Islet precursor cell (in vitro differentiated cells): ENCODE measurements around the gene COG7.
"Not testable (repeated sequence)": the region's sequence is repeated elsewhere in the genome, so short reads cannot be mapped to it uniquely, and the experiment has no call there.

Experiments
- DNase-seq: peaks from one replicate; pipeline ENCODE4 v3.0.0-alpha.2; 2018

COG7 gene

DNA sequence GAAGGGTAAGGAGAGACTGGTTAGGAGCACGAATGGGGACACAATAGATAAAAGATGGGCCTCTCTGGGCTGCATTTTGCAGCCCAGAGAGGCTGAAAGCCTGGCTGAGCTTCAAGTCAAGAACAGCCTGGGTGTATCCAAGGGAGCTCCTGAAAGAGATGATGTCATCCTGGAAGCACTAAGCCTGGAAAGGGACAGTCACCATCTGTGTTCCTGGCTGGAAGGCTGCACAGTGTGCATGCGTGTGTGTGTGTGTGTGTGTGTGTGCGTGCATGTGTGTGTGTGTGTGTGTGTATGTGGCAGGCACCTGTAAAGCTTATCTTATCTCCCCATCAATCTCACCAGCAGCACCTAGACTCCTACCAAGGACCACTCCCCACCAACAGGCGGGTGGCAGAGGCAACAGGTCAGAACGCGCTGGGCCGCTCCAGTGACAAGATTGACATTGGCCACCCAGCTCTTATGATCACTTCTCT, 44.1 kb downstream of the COG7 start:
- peak; percentile 81 for DNase-seq

GRCh38 chr16:23408242-23408822, 44.7 kb downstream of the COG7 start:
- no peak for DNase-seq

GRCh38 chr16:23407436-23408127, 45.4 kb downstream of the COG7 start:
- DNase-seq, result no peak

DNA sequence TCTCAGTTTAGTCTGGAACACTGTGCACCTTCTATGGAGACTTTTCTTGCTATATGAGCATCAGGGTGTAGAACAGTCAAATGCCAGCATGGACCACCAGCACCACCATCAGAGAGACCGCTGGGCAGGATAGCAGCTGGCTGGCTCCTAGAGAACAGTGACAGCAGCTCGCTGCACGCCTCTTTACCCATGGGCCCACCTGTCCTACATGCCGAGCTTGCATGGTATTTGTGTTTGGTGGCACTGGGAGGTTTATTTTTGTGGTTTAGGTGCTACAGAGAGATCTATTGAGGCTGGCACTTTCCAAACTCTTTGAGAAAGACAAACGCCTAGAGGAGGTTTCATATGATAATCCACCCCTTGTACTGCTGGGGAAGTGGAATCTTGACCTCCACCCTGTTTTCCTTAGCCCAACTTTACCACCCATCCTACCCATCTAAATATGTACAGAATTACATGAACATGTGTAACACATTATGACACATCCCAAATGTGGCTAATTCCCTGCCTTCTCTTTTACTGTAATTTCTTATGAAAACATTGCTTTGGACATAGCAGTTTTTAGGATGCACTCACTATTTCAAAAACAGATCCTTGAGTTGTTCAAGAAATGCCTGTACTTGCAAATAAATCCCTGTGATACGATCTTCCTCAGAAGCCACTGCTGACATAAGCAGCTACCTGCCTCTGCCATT, 46.3 kb downstream of the COG7 start:
- no peak for DNase-seq

DNA sequence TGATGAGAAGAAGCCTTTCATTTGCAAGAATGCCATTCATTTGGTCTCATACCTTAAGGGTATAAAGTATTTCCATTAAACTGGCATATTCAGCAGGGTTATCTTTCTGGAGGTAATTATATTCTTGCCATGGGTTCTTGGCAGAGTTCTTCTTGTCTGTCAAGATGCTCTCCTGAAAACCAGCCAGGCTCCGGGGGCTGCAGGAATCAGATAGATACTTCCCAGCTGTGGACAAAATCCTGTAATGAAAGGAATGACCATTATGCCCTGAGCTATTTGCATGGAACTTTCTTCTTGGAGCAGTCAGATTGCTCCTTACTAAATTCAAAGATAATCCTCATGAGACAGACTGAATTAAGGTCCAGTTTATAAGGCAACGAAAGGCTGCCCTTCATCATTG, 47.0 kb downstream of the COG7 start:
- no peak for DNase-seq

DNA sequence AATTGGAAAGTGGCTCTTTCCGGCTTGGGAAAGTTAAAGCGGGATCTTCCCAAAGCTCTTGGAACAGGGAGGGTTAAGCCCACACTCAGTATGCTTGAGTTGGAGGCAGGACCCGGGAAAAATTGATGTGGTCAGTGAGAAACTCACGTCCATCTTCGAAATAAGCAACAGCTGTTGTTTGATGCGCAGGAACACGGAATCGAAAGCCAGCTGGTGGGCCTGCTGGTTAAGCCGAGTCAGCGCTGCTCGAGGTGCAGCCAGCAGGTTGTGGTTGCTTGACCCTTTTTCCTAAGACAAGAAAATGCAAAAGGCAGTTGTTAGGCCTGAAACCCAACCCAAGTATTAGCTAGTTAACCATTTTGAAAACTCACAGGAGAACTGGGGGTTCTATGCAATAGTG, 49.4 kb downstream of the COG7 start:
- no peak for DNase-seq

DNA sequence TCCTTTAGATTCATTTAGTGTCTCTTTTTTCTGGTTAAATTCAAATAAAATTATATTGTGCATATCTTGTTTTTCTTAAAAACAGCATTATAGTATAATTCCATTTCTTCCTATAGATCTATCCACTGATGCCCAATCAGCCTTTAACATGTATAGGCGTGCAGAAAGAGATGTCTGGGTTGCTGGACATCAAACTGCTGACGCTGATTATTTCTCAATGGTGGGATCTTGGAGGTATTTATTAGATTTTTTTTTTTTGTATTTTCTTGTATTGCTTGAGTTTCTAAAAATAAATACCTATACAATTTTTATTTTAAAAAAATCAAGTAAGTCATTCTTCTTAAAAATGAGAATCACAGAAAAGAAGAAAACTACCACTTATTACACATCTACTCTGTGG, 50.9 kb downstream of the COG7 start:
- no peak for DNase-seq

DNA sequence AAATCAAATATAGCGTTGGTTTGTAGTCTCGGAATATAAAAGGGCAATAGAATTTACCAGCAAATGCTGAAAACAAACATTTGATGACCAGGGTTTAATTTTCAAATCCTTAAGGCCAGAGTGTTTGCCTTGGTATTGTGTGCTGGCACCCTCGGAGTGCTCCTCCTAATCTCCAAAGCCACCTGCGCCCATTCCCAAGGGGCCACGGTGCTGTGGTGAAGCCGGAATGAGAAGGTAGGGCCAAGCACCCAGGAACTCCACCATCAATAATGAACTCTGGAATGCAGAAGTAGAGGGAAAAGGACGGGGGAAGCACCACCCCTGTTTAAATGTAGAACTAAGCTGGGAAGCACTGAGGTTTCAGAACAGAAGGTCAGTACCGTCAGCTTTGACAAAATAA, 51.9 kb downstream of the COG7 start:
- DNase-seq, result no peak

DNA sequence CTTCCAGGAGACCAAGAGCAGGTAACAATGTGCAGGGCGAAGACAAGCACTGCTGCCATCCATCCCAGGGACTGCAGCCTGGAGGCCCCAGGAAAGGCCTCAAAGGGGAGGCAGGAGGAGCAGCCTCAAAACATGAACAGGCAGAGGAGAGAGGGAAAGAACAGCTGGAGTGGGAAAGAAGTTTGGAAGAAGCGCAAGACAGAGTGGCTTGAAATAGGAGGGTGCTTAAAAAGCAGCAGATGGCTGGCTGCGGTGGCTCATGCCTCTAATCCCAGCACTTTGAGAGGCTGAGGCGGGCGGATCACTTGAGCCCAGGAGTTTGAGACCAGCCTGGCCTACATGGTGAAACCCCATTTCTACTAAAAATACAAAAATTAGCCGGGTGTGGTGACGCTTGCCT, 52.5 kb downstream of the COG7 start:
- not testable (repeated sequence) for DNase-seq

DNA sequence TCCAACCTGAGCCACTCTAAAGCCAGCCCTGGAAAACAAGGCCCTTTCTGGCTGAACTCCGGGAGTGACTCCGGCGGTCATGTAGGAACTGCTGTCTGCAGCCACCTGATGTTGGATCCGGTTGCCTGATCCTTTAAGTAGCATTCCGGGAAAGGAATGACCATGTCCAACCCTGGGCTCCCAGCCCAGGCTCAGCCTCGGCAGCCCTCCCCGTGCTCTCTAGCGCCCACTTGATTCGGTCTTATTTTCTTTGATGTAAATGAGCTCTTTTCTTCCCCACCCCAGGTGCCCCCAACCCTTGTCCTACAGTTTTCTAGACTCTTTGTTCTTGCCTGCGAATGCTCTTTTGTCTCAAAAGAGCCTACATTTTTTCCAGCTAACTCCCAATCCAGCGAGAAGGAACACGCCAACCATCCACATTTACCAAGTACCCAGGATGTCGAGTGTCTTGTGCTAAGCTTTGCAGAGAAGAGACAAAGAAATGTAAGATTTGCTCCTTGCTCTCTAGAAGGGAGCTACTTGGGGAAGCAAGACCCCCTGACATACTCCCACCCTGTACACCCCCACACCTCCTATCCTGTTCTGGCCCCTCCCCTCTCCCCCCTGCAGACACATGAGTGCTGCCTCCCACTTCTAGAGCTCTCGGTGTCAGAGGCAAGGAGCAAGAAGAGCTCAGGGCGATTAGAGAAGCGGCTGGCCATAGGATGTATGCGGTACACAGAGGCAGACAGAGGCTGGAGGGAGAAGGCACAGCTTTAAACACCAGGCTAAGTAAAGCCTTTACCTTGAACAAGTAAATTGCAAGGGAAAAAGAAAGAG, 53.8 kb downstream of the COG7 start:
- DNase-seq, result peak; percentile 66

- DNase-seq, result no peak
Observed at GRCh38 chr16:23397464-23397863, 55.5 kb downstream of the COG7 start.

GRCh38 chr16:23395732-23396131, 57.3 kb downstream of the COG7 start:
- DNase-seq, result no peak

- no peak for DNase-seq
Observed at GRCh38 chr16:23394141-23394831, 58.7 kb downstream of the COG7 start.

DNA sequence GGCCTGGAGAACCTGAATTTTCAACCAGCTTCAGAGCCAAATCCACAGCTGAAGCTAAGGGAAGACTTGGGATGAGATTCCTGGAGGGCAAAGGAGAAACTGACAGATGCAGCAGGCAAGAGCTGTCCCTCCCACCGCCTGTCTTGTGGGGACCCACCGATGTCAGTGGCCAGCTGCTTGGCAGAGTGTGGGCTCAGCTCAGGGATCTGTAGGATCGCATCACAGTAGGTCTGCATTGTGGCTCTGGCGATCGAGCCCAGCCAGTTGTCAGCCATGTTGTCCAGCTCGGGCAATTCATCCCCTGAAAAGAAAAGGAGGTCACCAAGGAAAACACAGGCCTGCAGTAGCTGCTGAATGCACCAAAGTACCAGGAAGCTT, 60.8 kb downstream of the COG7 start:
- DNase-seq, result no peak

DNA sequence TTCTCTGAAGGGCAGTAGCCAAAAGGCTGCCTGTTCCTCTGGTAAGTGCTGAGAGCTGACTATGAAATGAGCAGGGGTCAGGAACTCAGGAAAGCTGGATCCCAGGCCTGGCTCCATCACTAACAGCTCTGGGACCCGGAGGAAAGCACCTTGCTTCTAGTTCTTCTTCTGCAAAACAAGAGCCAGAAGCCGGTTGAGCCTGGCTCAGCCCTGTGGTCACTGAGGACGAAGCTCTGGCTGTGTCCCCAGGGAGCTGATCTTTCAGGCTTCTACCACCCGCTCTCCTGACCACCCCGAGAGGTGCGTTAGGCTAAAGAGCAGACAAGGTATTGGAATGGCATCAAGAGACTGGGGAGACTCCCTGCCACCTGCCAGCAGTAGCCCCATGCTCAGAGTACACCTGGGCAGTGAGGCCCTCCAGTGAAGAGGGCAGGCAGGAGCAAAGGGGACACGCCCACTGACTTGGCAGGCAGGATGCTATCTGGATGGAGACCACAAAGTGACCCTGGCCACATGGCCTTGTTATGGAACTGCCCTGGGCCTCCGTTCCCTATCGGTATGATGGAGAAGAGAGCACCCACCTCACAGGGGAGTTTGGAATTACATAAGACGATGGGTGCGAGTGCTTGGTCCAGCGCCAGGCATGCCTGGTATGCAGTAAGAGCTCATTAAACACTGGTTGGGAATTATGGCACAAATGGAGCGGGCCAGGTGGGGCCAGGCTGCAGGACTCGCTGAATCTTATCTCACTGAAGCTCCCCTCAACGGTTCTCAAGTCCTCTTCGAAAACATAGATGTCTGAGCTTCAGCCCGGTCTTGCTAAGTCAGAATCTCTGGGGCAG, 61.4 kb downstream of the COG7 start:
- DNase-seq, result no peak

- not testable (repeated sequence) for DNase-seq
Observed at GRCh38 chr16:23389936-23390335, 63.1 kb downstream of the COG7 start.

DNA sequence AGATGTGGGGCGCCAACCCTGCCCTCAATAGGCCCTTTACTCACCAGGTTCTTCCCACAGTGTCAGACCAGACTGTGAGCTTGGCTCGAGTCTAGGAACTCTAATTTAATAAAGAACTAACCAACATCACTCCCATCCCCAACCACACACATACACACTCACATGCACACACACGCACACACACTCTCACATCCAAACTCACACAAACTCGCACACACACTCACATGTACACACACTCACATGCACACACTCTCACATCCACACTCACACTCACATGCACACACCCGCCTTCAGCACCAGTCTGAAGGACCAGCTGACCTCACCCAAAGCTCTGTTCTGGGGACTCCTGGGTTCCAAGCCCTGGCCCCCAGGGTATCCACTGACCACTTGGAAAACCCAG, 63.8 kb downstream of the COG7 start:
- DNase-seq, result no peak

GRCh38 chr16:23388786-23389185, 64.2 kb downstream of the COG7 start:
- no peak for DNase-seq

- no peak for DNase-seq
Observed at GRCh38 chr16:23387666-23388065, 65.3 kb downstream of the COG7 start.

DNA sequence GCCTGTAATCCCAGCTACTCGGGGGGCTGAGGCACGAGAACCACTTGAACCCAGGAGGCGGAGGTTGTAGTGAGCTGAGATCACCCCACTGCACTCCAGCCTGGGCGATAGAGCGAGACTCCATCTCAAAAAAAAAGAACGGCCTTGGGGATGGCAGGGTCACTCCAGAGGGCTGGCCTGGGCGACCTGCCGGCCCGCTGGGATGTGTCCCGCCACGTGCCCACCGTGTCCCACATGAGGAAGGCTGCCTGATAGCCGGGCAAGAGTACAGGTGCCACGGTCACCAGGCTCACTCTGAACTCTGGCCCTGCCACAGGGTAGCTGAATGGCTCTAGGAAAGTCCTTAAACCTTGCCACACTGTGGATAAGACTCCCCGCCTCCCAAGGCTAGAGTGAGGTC, 67.5 kb downstream of the COG7 start:
- DNase-seq, result no peak

DNA sequence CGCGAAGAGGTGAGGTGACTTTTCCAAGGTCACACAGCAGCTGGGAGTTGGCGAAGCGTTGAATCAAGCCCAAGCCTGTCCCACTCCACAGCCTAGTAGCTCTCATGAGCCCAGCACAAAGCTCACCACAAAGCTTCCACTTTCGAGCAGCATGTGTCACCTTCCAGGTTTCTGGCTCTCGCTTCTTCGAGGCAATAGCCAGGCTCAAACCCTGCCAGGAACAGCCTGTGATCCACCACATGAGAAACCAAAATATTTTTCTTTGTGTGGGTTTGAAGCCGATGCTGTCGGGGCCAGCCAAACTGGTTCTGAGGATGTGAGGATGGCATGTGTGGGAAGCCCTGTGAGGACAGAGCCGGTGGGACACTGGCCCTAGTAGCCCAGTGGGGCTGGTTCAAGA, 68.1 kb downstream of the COG7 start:
- DNase-seq, result no peak

GRCh38 chr16:23383881-23384280, 69.1 kb downstream of the COG7 start:
- no peak for DNase-seq
